GM23248 (cell line): ENCODE data around the gene NOL6. TPM values are rescaled to one million over a fixed set of nuclear protein-coding genes. Genes with fewer than 3 reads are reported as not detected.
A peak's percentile ranks its signal among the peaks of the same experiment; 100 is the strongest.

Experiments
- DNase-seq: peaks from one replicate; pipeline ENCODE4 v3.0.0-alpha.2; 2015
- H2AFZ ChIP-seq: fragments of 200-600 bp; sonication (generic); 2 replicates; pipeline ENCODE4 v1.6.1; 2016; ENCODE audit warnings: antibody characterized with exemption
- H3F3A ChIP-seq: fragments of 200-600 bp; sonication (generic); 2 replicates; pipeline ENCODE4 v1.6.1; 2016; ENCODE audit warnings: mild to moderate bottlenecking, antibody characterized with exemption, mixed run types; ENCODE audit not compliant: insufficient read depth
- H3K27ac ChIP-seq: fragments of 200-600 bp; sonication (generic); 2 replicates; pipeline ENCODE4 v1.5.1; 2016; ENCODE audit warnings: mild to moderate bottlenecking
- H3K27me3 ChIP-seq: fragments of 200-600 bp; sonication (generic); replicated peaks from 2 replicates; pipeline ENCODE4 v1.6.1; 2016; ENCODE audit warnings: mild to moderate bottlenecking; ENCODE audit not compliant: insufficient read depth
- H3K36me3 ChIP-seq: fragments of 200-600 bp; sonication (generic); 2 replicates; pipeline ENCODE4 v1.6.1; 2016; ENCODE audit warnings: low read depth, mild to moderate bottlenecking
- H3K4me1 ChIP-seq: fragments of 200-600 bp; sonication (generic); 2 replicates; pipeline ENCODE4 v1.6.1; 2016; ENCODE audit warnings: mild to moderate bottlenecking; ENCODE audit not compliant: insufficient read depth
- H3K4me2 ChIP-seq: fragments of 200-600 bp; sonication (generic); one replicate; pipeline ENCODE4 v1.6.1; 2016; ENCODE audit warnings: mild to moderate bottlenecking; ENCODE audit not compliant: unreplicated experiment
- H3K4me3 ChIP-seq: fragments of 200-600 bp; sonication (generic); 2 replicates; pipeline ENCODE4 v1.5.1; 2016; ENCODE audit warnings: mild to moderate bottlenecking
- H3K79me2 ChIP-seq: fragments of 200-600 bp; sonication (generic); 2 replicates; pipeline ENCODE4 v1.6.1; 2016; ENCODE audit warnings: mild to moderate bottlenecking; ENCODE audit not compliant: insufficient read depth
- H3K9ac ChIP-seq: fragments of 200-600 bp; sonication (generic); 2 replicates; pipeline ENCODE4 v1.6.1; 2016; ENCODE audit warnings: mild to moderate bottlenecking
- H3K9me2 ChIP-seq: fragments of 200-600 bp; sonication (generic); 2 replicates; pipeline ENCODE4 v1.6.1; 2016; ENCODE audit warnings: mixed run types, mild to moderate bottlenecking, moderate library complexity; ENCODE audit not compliant: insufficient read depth
- H3K9me3 ChIP-seq: fragments of 200-600 bp; sonication (generic); one replicate; pipeline ENCODE4 v1.6.1; 2017; ENCODE audit warnings: low read depth
- H4K20me1 ChIP-seq: fragments of 200-600 bp; sonication (generic); 2 replicates; pipeline ENCODE4 v1.6.0; 2016; ENCODE audit not compliant: insufficient read depth
- EZH2 ChIP-seq: fragments of 200-600 bp; sonication (generic); IDR thresholded peaks from 2 replicates; pipeline ENCODE4 v1.6.1; 2018; ENCODE audit warnings: antibody characterized with exemption, mild to moderate bottlenecking; ENCODE audit not compliant: insufficient read depth, poor library complexity, severe bottlenecking
- EZH2phosphoT487 ChIP-seq: fragments of 200-600 bp; sonication (generic); IDR thresholded peaks from 2 replicates; pipeline ENCODE4 v1.6.1; 2018; ENCODE audit warnings: antibody characterized with exemption, moderate library complexity, mild to moderate bottlenecking, low read depth; ENCODE audit not compliant: insufficient read depth
- WGBS, 2 experiments: methylation state at CpG; one replicate each; pipeline ENCODE4 v1.1.6; 2015 to 2017; ENCODE audit warnings: low lambda C conversion rate in 2 of 2, low coverage in 1 of 2; ENCODE audit errors: missing lambda C conversion rate in 2 of 2; 5-methylcytosine and 5-hydroxymethylcytosine counted together
- in situ Hi-C: fragments of 300-500 bp; cut with MboI; formaldehyde crosslinking; loops from 2 replicates; pipeline ENCODE4 v1.15.0; 2020
- polyA plus RNA-seq: library from polyadenylated mRNA; unstranded; fragments of >200 nt; fragmentation: Nextera tagmentation; extraction: Ambion mirVana; gene quantifications from 2 replicates; pipeline ENCODE4 v1.2.1, GENCODE V29; 2016
- total RNA-seq: library from RNA; depleted of rRNA; stranded (reverse); fragments of >200 nt; shearing (Covaris generic); gene quantifications from 2 replicates; pipeline ENCODE4 v1.2.3, GENCODE V29; 2014

Gene NOL6
- total and polyA plus RNA-seq, 2 experiments from 2014 or later = 18.0 to 31.2 TPM

DNA sequence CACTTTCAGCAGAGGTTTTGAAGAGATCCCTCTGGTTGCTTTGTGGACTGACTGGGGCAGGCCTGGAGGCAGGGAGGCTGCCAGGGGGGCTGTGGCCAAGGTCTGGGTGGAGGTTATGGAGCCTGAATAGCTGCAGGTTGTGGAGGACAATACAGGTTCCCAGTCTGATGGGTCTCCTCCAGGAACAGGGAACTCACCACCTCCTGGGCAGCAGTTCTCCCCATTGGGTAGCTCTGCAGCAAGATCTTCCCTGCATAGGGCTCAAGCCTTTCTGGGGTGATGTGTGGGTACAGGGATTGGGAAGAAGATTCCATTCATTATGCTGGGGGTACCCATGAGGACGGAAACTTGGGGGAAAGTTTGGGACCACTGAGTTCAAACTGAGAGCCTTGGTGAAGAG lies 33.1 kb downstream of the NOL6 start:
- Histone ChIP-seq H4K20me1 (no peaks in the 10 kb centered on the region), H2AFZ (no peak overlapping the region), H3K27ac (no peak overlapping the region), H3K9me2 (no peaks in the 10 kb centered on the region), H3K4me3 (no peak overlapping the region), H3F3A (no peaks in the 10 kb centered on the region), H3K36me3 (no peaks in the 10 kb centered on the region), H3K27me3 (peaks cover 6% of the 10 kb centered on the region), H3K4me2 (no peak overlapping the region), H3K79me2 (no peaks in the 10 kb centered on the region), H3K9me3 (no peaks in the 10 kb centered on the region), H3K4me1 (peaks cover 8% of the 10 kb centered on the region; the same call in 1 of the 2 replicates), H3K9ac (no peak overlapping the region)
- no peak for DNase-seq
- WGBS, 2 experiments = 83 to 100% methylated on average over 1 of the region's 1 CpG
- in situ Hi-C loops = no loop called here
- no peak for TF ChIP-seq EZH2phosphoT487
- no peak for TF ChIP-seq EZH2

DNA sequence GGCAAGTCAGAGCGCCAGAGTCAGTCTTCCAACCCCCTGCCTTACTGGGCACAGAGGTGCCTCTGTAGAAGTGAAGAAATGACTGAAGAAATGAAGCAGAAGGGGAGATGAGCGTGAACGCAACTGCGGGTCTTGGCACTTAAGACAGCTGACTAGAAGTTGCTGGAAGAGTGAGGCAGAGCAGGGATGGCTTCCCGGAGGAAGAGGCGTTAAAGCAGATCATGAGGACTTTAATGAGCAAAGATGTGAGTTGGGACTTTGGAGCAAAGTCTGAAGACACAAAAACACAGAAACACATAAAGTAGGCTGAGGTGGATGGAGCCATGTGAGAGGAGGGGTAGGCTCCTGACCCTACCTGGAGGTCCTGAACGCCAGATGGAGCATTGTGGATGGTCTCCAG lies 33.5 kb downstream of the NOL6 start:
- H3K4me1 ChIP-seq = peaks cover 8% of the 10 kb centered on the region; the same call in 1 of the 2 replicates
- no peak for TF ChIP-seq EZH2phosphoT487
- no peak for TF ChIP-seq EZH2
- in situ Hi-C loops = no loop called here
- no peaks in the 10 kb centered on the region for H3F3A ChIP-seq
- no peaks in the 10 kb centered on the region for H3K9me2 ChIP-seq
- DNase-seq = no peak
- 66 to 69% methylated on average over 7 of the region's 7 CpGs for WGBS, 2 experiments
- H3K4me2 ChIP-seq = no peak overlapping the region
- H3K9ac ChIP-seq = no peak overlapping the region
- H3K36me3 ChIP-seq = no peaks in the 10 kb centered on the region
- H3K27me3 ChIP-seq = peaks cover 6% of the 10 kb centered on the region
- no peak overlapping the region for H3K4me3 ChIP-seq
- no peaks in the 10 kb centered on the region for H4K20me1 ChIP-seq
- H2AFZ ChIP-seq = no peak overlapping the region
- H3K9me3 ChIP-seq = no peaks in the 10 kb centered on the region
- H3K79me2 ChIP-seq = no peaks in the 10 kb centered on the region
- no peak overlapping the region for H3K27ac ChIP-seq

DNA sequence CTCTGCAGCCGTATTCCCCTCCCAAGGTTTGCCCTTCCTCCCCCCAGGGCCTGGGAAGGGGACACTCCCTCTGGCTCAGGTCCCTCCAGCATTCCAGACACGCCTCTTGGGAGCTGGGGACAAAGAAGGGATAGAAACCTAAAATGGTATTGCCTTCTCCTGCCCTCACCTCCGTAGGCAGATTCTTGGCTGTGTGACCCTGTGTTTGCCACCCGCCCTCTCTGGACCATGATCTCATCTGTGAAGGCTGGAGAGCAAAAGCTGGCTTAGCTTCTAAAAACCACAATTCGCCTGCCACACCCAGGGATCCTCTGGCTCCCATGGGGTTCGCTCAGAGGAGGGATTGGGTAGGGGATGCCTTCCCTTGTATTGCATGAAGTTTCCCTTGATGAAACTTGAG lies 34.0 kb downstream of the NOL6 start:
- TF ChIP-seq EZH2phosphoT487 = no peak
- TF ChIP-seq EZH2 = no peak
- Histone ChIP-seq H4K20me1 (no peaks in the 10 kb centered on the region), H3K79me2 (no peaks in the 10 kb centered on the region), H3F3A (no peaks in the 10 kb centered on the region), H3K9me3 (no peaks in the 10 kb centered on the region), H3K27me3 (peaks cover 6% of the 10 kb centered on the region), H3K4me2 (peak overlapping the region; percentile 13), H3K4me1 (peaks cover 8% of the 10 kb centered on the region; the same call in 1 of the 2 replicates), H3K9me2 (no peaks in the 10 kb centered on the region), H3K36me3 (no peaks in the 10 kb centered on the region), H2AFZ (no peak overlapping the region), H3K9ac (no peak overlapping the region), H3K27ac (no peak overlapping the region), H3K4me3 (no peak overlapping the region)
- 18 to 21% methylated on average over 6 of the region's 6 CpGs for WGBS, 2 experiments
- in situ Hi-C loops = no loop called here
- peak; percentile 66 for DNase-seq

DNA sequence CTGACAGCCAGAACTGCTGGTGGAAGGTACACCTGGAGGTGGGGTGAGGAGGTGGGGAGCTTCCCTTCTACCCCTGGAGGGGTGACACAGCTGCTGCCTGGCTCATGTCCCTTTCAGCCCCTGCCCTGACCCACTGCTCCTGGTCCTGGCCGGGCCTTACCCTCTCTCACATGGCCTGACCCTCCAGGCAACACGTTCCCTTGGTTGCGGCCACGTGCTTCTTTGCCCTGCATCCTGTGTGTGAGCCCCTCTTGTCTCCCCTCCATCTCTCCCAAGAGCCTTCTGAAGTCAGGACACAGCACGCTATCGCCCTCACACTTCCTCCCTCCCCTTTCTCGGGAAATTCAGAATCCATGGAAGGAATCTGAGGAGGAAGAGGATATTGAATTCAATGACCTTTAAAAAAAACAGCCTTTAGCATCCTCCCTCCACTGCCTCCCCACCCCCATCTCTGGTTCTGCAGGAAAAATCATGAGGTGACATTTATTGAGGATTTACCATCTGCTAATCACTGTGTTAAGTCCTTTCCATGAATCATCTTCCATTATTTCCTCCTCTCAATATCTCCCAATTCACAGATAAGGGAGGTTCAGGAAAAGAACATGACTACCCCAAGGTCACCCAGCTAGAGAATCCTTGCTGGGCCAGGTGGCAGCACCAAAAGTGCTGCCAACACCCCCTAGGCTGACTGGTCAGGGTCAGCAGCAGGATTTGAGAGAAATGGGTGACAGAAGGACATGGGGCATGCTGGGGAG lies 34.6 kb downstream of the NOL6 start:
- H3K4me3 ChIP-seq = no peak overlapping the region
- in situ Hi-C loops = no loop called here
- no peaks in the 10 kb centered on the region for H3K9me3 ChIP-seq
- TF ChIP-seq EZH2phosphoT487 (no peak), EZH2 (no peak)
- peaks cover 6% of the 10 kb centered on the region for H3K27me3 ChIP-seq
- no peaks in the 10 kb centered on the region for H3K79me2 ChIP-seq
- H3K27ac ChIP-seq = no peak overlapping the region
- no peak overlapping the region for H2AFZ ChIP-seq
- no peaks in the 10 kb centered on the region for H3F3A ChIP-seq
- no peak for DNase-seq
- H3K9me2 ChIP-seq = no peaks in the 10 kb centered on the region
- no peaks in the 10 kb centered on the region for H4K20me1 ChIP-seq
- WGBS, 2 experiments = 69 to 71% methylated on average over 7 of the region's 7 CpGs
- H3K4me1 ChIP-seq = peaks cover 8% of the 10 kb centered on the region; the same call in 1 of the 2 replicates
- no peak overlapping the region for H3K9ac ChIP-seq
- H3K36me3 ChIP-seq = no peaks in the 10 kb centered on the region
- H3K4me2 ChIP-seq = peak overlapping the region; percentile 13

DNA sequence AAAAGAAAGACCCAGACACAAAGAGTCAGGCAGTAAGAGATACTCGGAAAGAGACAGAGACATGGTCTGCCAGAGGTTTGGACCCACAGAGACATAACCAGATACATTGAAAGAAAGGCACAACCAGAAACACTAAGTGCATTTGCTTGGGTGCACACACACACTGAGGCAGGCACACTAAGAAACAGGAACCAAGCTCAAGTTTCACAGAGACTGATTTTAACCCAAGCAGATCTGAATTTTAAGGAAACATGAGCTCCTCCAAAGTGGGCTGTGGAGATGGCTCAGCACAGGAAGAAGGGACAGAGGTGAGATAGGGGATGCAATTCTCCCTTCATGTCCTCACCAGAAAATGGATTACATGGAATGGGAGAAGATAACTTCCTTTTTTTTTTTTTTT lies 35.8 kb downstream of the NOL6 start:
- Histone ChIP-seq H3K9me3 (no peaks in the 10 kb centered on the region), H3K79me2 (no peaks in the 10 kb centered on the region), H3K27ac (no peak overlapping the region), H3K4me2 (no peak overlapping the region), H3K9ac (no peak overlapping the region), H4K20me1 (no peaks in the 10 kb centered on the region), H3K9me2 (no peaks in the 10 kb centered on the region), H3F3A (no peaks in the 10 kb centered on the region), H3K4me3 (no peak overlapping the region), H2AFZ (no peak overlapping the region), H3K36me3 (no peaks in the 10 kb centered on the region), H3K27me3 (peaks cover 6% of the 10 kb centered on the region), H3K4me1 (peaks cover 8% of the 10 kb centered on the region; the same call in 1 of the 2 replicates)
- in situ Hi-C loops = no loop called here
- no peak for DNase-seq
- 68 to 85% methylated on average over 1 of the region's 1 CpG for WGBS, 2 experiments
- no peak for TF ChIP-seq EZH2
- no peak for TF ChIP-seq EZH2phosphoT487
